H1 (cell line): ENCODE results near the gene CPSF2. TPM values are rescaled to one million over a fixed set of nuclear protein-coding genes. Genes with fewer than 3 reads are reported as not detected.

Experiments
- CTCF ChIA-PET: fragments of 300-600 bp; sonication (Branson Sonifier 250); formaldehyde crosslinking; loops from one replicate; lab custom pipeline; 2021; ENCODE audit not compliant: partially characterized antibody; lab: Charles Lee
- POLR2A ChIA-PET: fragments of 300-600 bp; sonication (Branson Sonifier 250); formaldehyde crosslinking; loops from one replicate; lab custom pipeline; 2021; ENCODE audit warnings: inconsistent platforms; ENCODE audit not compliant: partially characterized antibody; lab: Charles Lee
- DNase-seq, 2 experiments: peaks; one replicate each; pipeline versions ENCODE4 v3.0.0 to v3.0.0-alpha.2; 2010 to 2022; ENCODE audit warnings: low spot score in 2 of 2, low read depth in 1 of 2, mixed read lengths in 1 of 2
- FAIRE-seq: peaks from 2 replicates; lab custom pipeline; 2011; peaks lifted over from hg19 to GRCh38; lab: Jason Lieb, UNC
- H2AFZ ChIP-seq: 2 replicates; pipeline ENCODE4 v1.8.1; 2012; ENCODE audit warnings: low read length, inconsistent platforms
- H2AK5ac ChIP-seq: 2 replicates; pipeline ENCODE4 v1.6.1; 2013; ENCODE audit warnings: low read depth, low read length
- H2BK120ac ChIP-seq: replicated peaks from 2 replicates; pipeline ENCODE3; 2013; ENCODE audit warnings: low read depth, low read length, inconsistent platforms
- H2BK12ac ChIP-seq: 2 replicates; pipeline ENCODE4 v1.6.1; 2013; ENCODE audit warnings: low read depth, low read length
- H2BK15ac ChIP-seq: 2 replicates; pipeline ENCODE4 v1.6.1; 2013; ENCODE audit warnings: low read length
- H2BK20ac ChIP-seq: 2 replicates; pipeline ENCODE4 v1.6.1; 2013; ENCODE audit warnings: low read length
- H2BK5ac ChIP-seq: 2 replicates; pipeline ENCODE4 v1.6.1; 2013; ENCODE audit warnings: low read depth, low read length
- H3K14ac ChIP-seq: 2 replicates; pipeline ENCODE4 v1.6.1; 2013; ENCODE audit warnings: inconsistent platforms; ENCODE audit not compliant: insufficient read length
- H3K18ac ChIP-seq: 2 replicates; pipeline ENCODE4 v1.6.1; 2013; ENCODE audit warnings: low read length; ENCODE audit errors: extremely low read depth
- H3K23ac ChIP-seq: 2 replicates; pipeline ENCODE4 v1.6.1; 2013; ENCODE audit warnings: inconsistent platforms; ENCODE audit not compliant: insufficient read length
- H3K23me2 ChIP-seq: 2 replicates; pipeline ENCODE4 v1.6.1; 2013; ENCODE audit warnings: low read depth, low read length
- H3K27ac ChIP-seq: 2 replicates; pipeline ENCODE4 v1.6.1; 2011; ENCODE audit warnings: low read depth, low read length, inconsistent platforms
- H3K27me3 ChIP-seq, 4 experiments: replicated peaks in 1 of 4; 1 replicate in 1 of 4; 2 replicates in 3 of 4; pipeline versions ENCODE4 v1.6.1 to v1.8.1; 2011 to 2013; ENCODE audit warnings: low read length in 3 of 4, mild to moderate bottlenecking in 3 of 4, inconsistent platforms in 2 of 4, mixed read lengths in 2 of 4, moderate library complexity in 1 of 4; ENCODE audit not compliant: control insufficient read depth in 3 of 4, insufficient read depth in 3 of 4; ENCODE audit errors: extremely low read depth in 1 of 4
- H3K36me3 ChIP-seq, 4 experiments: 2 replicates each; pipeline versions ENCODE4 v1.6.1 to v1.8.1; 2011 to 2013; ENCODE audit warnings: mild to moderate bottlenecking in 4 of 4, low read length in 3 of 4, moderate library complexity in 2 of 4, control low read depth in 1 of 4, inconsistent platforms in 1 of 4; ENCODE audit not compliant: insufficient read depth in 4 of 4, control insufficient read depth in 2 of 4
- H3K4ac ChIP-seq: replicated peaks from 2 replicates; pipeline ENCODE3; 2013; ENCODE audit warnings: low read length, low read depth, mixed read lengths, inconsistent platforms; ENCODE audit not compliant: insufficient read length
- H3K4me1 ChIP-seq, 4 experiments: replicated peaks in 1 of 4; 1 replicate in 1 of 4; 2 replicates in 3 of 4; pipeline versions ENCODE4 v1.6.1 to v1.8.1; 2011 to 2013; ENCODE audit warnings: low read length in 3 of 4, inconsistent platforms in 2 of 4, mixed read lengths in 1 of 4; ENCODE audit not compliant: insufficient read depth in 4 of 4, control insufficient read depth in 3 of 4
- H3K4me2 ChIP-seq, 2 experiments: 2 replicates each; pipeline versions ENCODE4 v1.6.1 to v1.8.1; 2011 to 2013; ENCODE audit warnings: low read depth in 2 of 2, low read length in 2 of 2, control low read depth in 1 of 2, inconsistent platforms in 1 of 2, mild to moderate bottlenecking in 1 of 2; ENCODE audit not compliant: insufficient read depth in 1 of 2
- H3K4me3 ChIP-seq, 4 experiments: fragments of 200-600, 300-600 bp in 1 of 4; sonication (generic), shearing (Covaris generic), sonication (Bioruptor Twin) in 1 of 4; 2 replicates each; pipeline versions ENCODE4 v1.5.1 to v1.8.1; 2011 to 2016; ENCODE audit warnings: low read length in 4 of 4, low read depth in 3 of 4, control low read depth in 2 of 4, inconsistent platforms in 2 of 4, mild to moderate bottlenecking in 2 of 4, mixed read lengths in 1 of 4, moderate library complexity in 1 of 4; ENCODE audit not compliant: insufficient read depth in 2 of 4; ENCODE audit errors: extremely low read depth in 1 of 4
- H3K56ac ChIP-seq: replicated peaks from 2 replicates; pipeline ENCODE3; 2013; ENCODE audit warnings: low read depth, mild to moderate bottlenecking, mixed read lengths, low read length, inconsistent platforms; ENCODE audit not compliant: insufficient read length
- H3K79me1 ChIP-seq: 2 replicates; pipeline ENCODE4 v1.6.1; 2013; ENCODE audit warnings: low read depth, low read length, control low read depth
- H3K79me2 ChIP-seq, 2 experiments: 2 replicates each; pipeline versions ENCODE4 v1.6.1 to v1.8.1; 2012 to 2013; ENCODE audit warnings: low read length in 2 of 2, mild to moderate bottlenecking in 2 of 2, inconsistent platforms in 1 of 2; ENCODE audit not compliant: insufficient read depth in 2 of 2, control insufficient read depth in 1 of 2
- H3K9ac ChIP-seq, 4 experiments: replicated peaks in 1 of 4; 1 replicate in 1 of 4; 2 replicates in 3 of 4; pipeline versions ENCODE4 v1.6.1 to v1.8.1; 2011 to 2013; ENCODE audit warnings: low read depth in 3 of 4, low read length in 3 of 4, control low read depth in 2 of 4, mild to moderate bottlenecking in 2 of 4, moderate library complexity in 2 of 4, inconsistent platforms in 1 of 4; ENCODE audit errors: extremely low read depth in 1 of 4
- H3K9me3 ChIP-seq, 2 experiments: 2 replicates each; pipeline versions ENCODE4 v1.6.1 to v1.8.1; 2012 to 2013; ENCODE audit warnings: mild to moderate bottlenecking in 2 of 2, moderate library complexity in 2 of 2, control low read depth in 1 of 2, inconsistent platforms in 1 of 2, low read depth in 1 of 2, low read length in 1 of 2, mixed read lengths in 1 of 2; ENCODE audit not compliant: insufficient read depth in 2 of 2
- H4K20me1 ChIP-seq, 2 experiments: replicated peaks in 1 of 2; 2 replicates each; pipeline versions ENCODE3 to v1.8.1; 2011 to 2013; ENCODE audit warnings: inconsistent platforms in 2 of 2, low read length in 2 of 2, mild to moderate bottlenecking in 1 of 2; ENCODE audit not compliant: insufficient read depth in 2 of 2, control insufficient read depth in 1 of 2
- H4K5ac ChIP-seq: 2 replicates; pipeline ENCODE4 v1.6.1; 2013; ENCODE audit warnings: low read length, low read depth, mixed read lengths, inconsistent platforms; ENCODE audit not compliant: insufficient read length
- H4K8ac ChIP-seq: 2 replicates; pipeline ENCODE4 v1.8.0; 2013; ENCODE audit warnings: mild to moderate bottlenecking, moderate library complexity, low read length, inconsistent platforms; ENCODE audit not compliant: insufficient read depth; ENCODE audit errors: extremely low read depth
- H4K91ac ChIP-seq: replicated peaks from 2 replicates; pipeline ENCODE3; 2013; ENCODE audit warnings: low read length, mixed read lengths, inconsistent platforms; ENCODE audit not compliant: insufficient read length
- MAFK ChIP-seq: IDR thresholded peaks from 2 replicates; pipeline ENCODE4 v1.6.1; 2012; ENCODE audit warnings: low read depth, mild to moderate bottlenecking, improper control_type of control experiment, low read length
- RBBP5 ChIP-seq: IDR thresholded peaks from 2 replicates; pipeline ENCODE4 v1.7.1; 2012; ENCODE audit warnings: low read depth, mild to moderate bottlenecking, inconsistent platforms, low read length, moderate library complexity, borderline replicate concordance
- SUZ12 ChIP-seq: fragments of 200-600 bp; sonication (generic); IDR thresholded peaks from 2 replicates; pipeline ENCODE4 v1.6.1; 2012; ENCODE audit warnings: mild to moderate bottlenecking, inconsistent platforms, low read length, moderate library complexity, mixed read lengths
- USF2 ChIP-seq: IDR thresholded peaks from 2 replicates; pipeline ENCODE4 v1.6.1; 2011; ENCODE audit warnings: low read length, improper control_type of control experiment
- WGBS, 2 experiments: shearing (Covaris generic) in 1 of 2; methylation state at CpG; one replicate each; pipeline versions ENCODE4 v1.1.6 to v1.1.7; 2013 to 2015; ENCODE audit warnings: low lambda C conversion rate in 2 of 2, mixed read lengths in 2 of 2, inconsistent platforms in 1 of 2, low coverage in 1 of 2, missing lambda C conversion rate in 1 of 2; ENCODE audit not compliant: insufficient replicate concordance in 2 of 2, insufficient coverage in 1 of 2, insufficient read length in 1 of 2; ENCODE audit errors: extremely low coverage in 1 of 2, missing lambda C conversion rate in 1 of 2; 5-methylcytosine and 5-hydroxymethylcytosine counted together
- polyA plus RNA-seq, 7 experiments: library from polyadenylated mRNA; depleted of rRNA in 3 of 7; stranded (reverse) in 5 of 7; unstranded in 2 of 7; fragments of >200 nt in 5 of 7; fragments of 200-250 nt in 2 of 7; gene quantifications; 1 replicate in 5 of 7; 2 replicates in 1 of 7; 4 replicates in 1 of 7; pipeline versions ENCODE4 v1.2.1 to v1.2.3, GENCODE V29; 2011 to 2013; ENCODE audit warnings: missing spikeins in 2 of 7, mixed read lengths in 2 of 7
- total RNA-seq: library from RNA; stranded (reverse); fragmentation: NEBNext Ultra II Directional; extraction: Animal tissue kit (Norgen Biotek cat#: 25700); gene quantifications from 2 replicates; pipeline ENCODE4 v1.2.1, GENCODE V29; 2021

CPSF2 gene
- total and polyA plus RNA-seq, 2 of the 8 experiments (the other 6 are each of a cell fraction or from before 2014, with no cell fraction given): 11.3 to 130 TPM

- no peak overlapping the region for H3K27ac ChIP-seq
- no peak for FAIRE-seq
- ChIA-PET CTCF (interaction anchor here (0.7 to 2.5 kb wide), 4 partner anchors 20 to 199 kb away, joined by 3 to 7 read pairs (median 4); no protein-coding TSS in a partner anchor), POLR2A (interaction anchor here (1.1 kb wide), 1 partner anchor 32 kb away, joined by 4 read pairs; the partner anchor contains the start of genes CPSF2 and NDUFB1)
- H2AK5ac ChIP-seq: no peak overlapping the region
- H2AFZ ChIP-seq: no peak overlapping the region
- H4K8ac ChIP-seq: no peak overlapping the region
- no peak overlapping the region for H4K91ac ChIP-seq
- H2BK5ac ChIP-seq: no peak overlapping the region
- H3K9ac ChIP-seq: no peak overlapping the region
- H3K36me3 ChIP-seq: peaks cover 18 to 56% (median 32%) of the 10 kb centered on the region in 4 experiments
- no peaks in the 10 kb centered on the region for H3K23me2 ChIP-seq
- no peaks in the 10 kb centered on the region for H3K9me3 ChIP-seq
- no peak overlapping the region for H2BK20ac ChIP-seq
- no peaks in the 10 kb centered on the region for H3K4me1 ChIP-seq
- no peaks in the 10 kb centered on the region for H3K79me1 ChIP-seq
- no peaks in the 10 kb centered on the region for H3K27me3 ChIP-seq
- no peak overlapping the region for H3K4me2 ChIP-seq
- no peak overlapping the region for H3K4me3 ChIP-seq
- no peak overlapping the region for H3K18ac ChIP-seq
- H2BK120ac ChIP-seq: no peak overlapping the region
- H3K4ac ChIP-seq: no peak overlapping the region
- no peaks in the 10 kb centered on the region for H4K20me1 ChIP-seq
- no peak for TF ChIP-seq MAFK
- no peak for TF ChIP-seq SUZ12
- TF ChIP-seq RBBP5: no peak
- TF ChIP-seq USF2: no peak
- TF ChIP-seq, all 59 proteins: peak for 0
- no peak for DNase-seq
- 86% methylated on average over 1 of the region's 1 CpG; no CpG with 5 or more reads in 1 of the 2 experiments for WGBS, 2 experiments
- Histone ChIP-seq H2BK12ac (no peak overlapping the region), H2BK15ac (no peak overlapping the region), H3K79me2 (no peaks in the 10 kb centered on the region), H3K23ac (no peak overlapping the region), H4K5ac (no peak overlapping the region), H3K14ac (no peak overlapping the region), H3K56ac (no peak overlapping the region)
These were observed 31.8 kb downstream of the CPSF2 start for GRCh38 chr14:92153581-92153980.
